ENCODE data around the gene BTAF1.
"Not testable (repeated sequence)": the region's sequence is repeated elsewhere in the genome, so short reads cannot be mapped to it uniquely, and the experiment has no call there.

BTAF1 gene

GRCh38 chr10:91980319-91980718 is 56.7 kb downstream of the BTAF1 start:
- DNase-seq: no peak

GRCh38 chr10:91983416-91983815 is 59.8 kb downstream of the BTAF1 start:
- DNase-seq: no peak

GRCh38 chr10:91987397-91988037 is 63.9 kb downstream of the BTAF1 start:
- DNase-seq: no peak

- no peak for DNase-seq
Measured at GRCh38 chr10:91992031-91992430, 68.5 kb downstream of the BTAF1 start.

- no peak for DNase-seq
Measured at GRCh38 chr10:91996266-91996665, 72.7 kb downstream of the BTAF1 start.

GRCh38 chr10:92001581-92001980 is 78.0 kb downstream of the BTAF1 start:
- no peak for DNase-seq

- DNase-seq: no peak
Measured at GRCh38 chr10:92001995-92002394, 78.4 kb downstream of the BTAF1 start.

GRCh38 chr10:92003258-92003657 is 79.7 kb downstream of the BTAF1 start:
- DNase-seq: no peak

GRCh38 chr10:92005978-92006377 is 82.4 kb downstream of the BTAF1 start:
- DNase-seq: no peak

GRCh38 chr10:92009445-92009844 is 85.9 kb downstream of the BTAF1 start:
- no peak for DNase-seq

- no peak for DNase-seq
Measured at GRCh38 chr10:92010047-92010735, 86.6 kb downstream of the BTAF1 start.

- no peak for DNase-seq
Measured at GRCh38 chr10:92011560-92012214, 88.1 kb downstream of the BTAF1 start.

GRCh38 chr10:92014620-92015019 is 91.0 kb downstream of the BTAF1 start:
- no peak for DNase-seq

- DNase-seq: no peak
Measured at GRCh38 chr10:92024700-92025099, 101.1 kb downstream of the BTAF1 start.

- DNase-seq: not testable (repeated sequence)
Measured at GRCh38 chr10:92025340-92025739, 101.8 kb downstream of the BTAF1 start.

GRCh38 chr10:92027141-92027540 is 103.6 kb downstream of the BTAF1 start:
- DNase-seq: no peak

GRCh38 chr10:92031580-92031979 is 108.0 kb downstream of the BTAF1 start:
- DNase-seq: no peak

- DNase-seq: not testable (repeated sequence)
Measured at GRCh38 chr10:92033070-92033469, 109.5 kb downstream of the BTAF1 start.

- no peak for DNase-seq
Measured at GRCh38 chr10:92038949-92039348, 115.4 kb downstream of the BTAF1 start.

GRCh38 chr10:92042541-92042940 is 119.0 kb downstream of the BTAF1 start:
- DNase-seq: no peak

GRCh38 chr10:92045641-92046106 is 122.1 kb downstream of the BTAF1 start:
- no peak for DNase-seq

- DNase-seq: no peak
Measured at GRCh38 chr10:92047215-92047614, 123.6 kb downstream of the BTAF1 start.

GRCh38 chr10:92052088-92052487 is 128.5 kb downstream of the BTAF1 start:
- no peak for DNase-seq

GRCh38 chr10:92052741-92053140 is 129.2 kb downstream of the BTAF1 start:
- no peak for DNase-seq

Data from DMS79 (cell line).